GM23338 (cell line): Measurements from ENCODE around the gene KRT81.

ENCODE experiments used
- CREB1 ChIP-seq: fragments of 250-450 bp; sonication (Bioruptor Pico); IDR thresholded peaks from 2 replicates; pipeline ENCODE4 v1.5.0; 2020; ENCODE audit warnings: low read depth, mild to moderate bottlenecking, moderate library complexity
- EZH2 ChIP-seq: fragments of 200-600 bp; sonication (generic); IDR thresholded peaks from one replicate; pipeline ENCODE4 v1.8.0; 2017; ENCODE audit warnings: antibody characterized with exemption, mild to moderate bottlenecking, low read depth; ENCODE audit not compliant: unreplicated experiment
- EZH2phosphoT487 ChIP-seq: fragments of 200-600 bp; sonication (generic); IDR thresholded peaks from one replicate; pipeline ENCODE4 v1.8.1; 2018; ENCODE audit warnings: antibody characterized with exemption; ENCODE audit not compliant: unreplicated experiment
- POLR2AphosphoS5 ChIP-seq: IDR thresholded peaks from 2 replicates; pipeline ENCODE4 v1.6.1; 2016; ENCODE audit warnings: antibody characterized with exemption, low read depth
- TF ChIP-seq, protein P1 (sequence below), 2 experiments: fragments of 200-600 bp in 1 of 2; sonication (generic) in 1 of 2; conservative IDR thresholded peaks; 2 replicates each; pipeline versions ENCODE4 v1.5.1 to v1.6.1; 2016 to 2017; ENCODE audit warnings: antibody characterized with exemption in 2 of 2, low read depth in 2 of 2, mild to moderate bottlenecking in 2 of 2, moderate library complexity in 1 of 2

DNA sequence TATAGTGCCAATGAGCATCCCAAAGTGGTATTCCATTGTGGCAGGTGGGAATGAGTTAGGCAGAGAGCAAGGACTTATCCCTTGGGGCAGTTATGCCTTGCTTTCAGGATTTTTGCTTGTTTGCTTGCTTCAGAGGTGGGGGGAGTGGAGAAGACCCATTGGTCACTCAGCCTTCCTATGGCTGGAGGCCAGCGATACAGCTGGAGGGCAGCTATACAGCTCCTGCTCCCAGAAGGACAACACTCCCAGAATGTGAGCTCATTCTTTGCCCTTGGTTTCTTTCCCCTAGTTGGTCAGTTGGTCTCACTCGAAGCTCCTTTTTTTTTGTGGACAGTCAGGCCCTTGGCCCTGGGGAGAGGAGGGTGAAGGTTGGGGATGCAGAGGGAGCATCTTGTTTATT lies 15.4 kb upstream of the KRT81 start:
- TF ChIP-seq, protein P1, sequence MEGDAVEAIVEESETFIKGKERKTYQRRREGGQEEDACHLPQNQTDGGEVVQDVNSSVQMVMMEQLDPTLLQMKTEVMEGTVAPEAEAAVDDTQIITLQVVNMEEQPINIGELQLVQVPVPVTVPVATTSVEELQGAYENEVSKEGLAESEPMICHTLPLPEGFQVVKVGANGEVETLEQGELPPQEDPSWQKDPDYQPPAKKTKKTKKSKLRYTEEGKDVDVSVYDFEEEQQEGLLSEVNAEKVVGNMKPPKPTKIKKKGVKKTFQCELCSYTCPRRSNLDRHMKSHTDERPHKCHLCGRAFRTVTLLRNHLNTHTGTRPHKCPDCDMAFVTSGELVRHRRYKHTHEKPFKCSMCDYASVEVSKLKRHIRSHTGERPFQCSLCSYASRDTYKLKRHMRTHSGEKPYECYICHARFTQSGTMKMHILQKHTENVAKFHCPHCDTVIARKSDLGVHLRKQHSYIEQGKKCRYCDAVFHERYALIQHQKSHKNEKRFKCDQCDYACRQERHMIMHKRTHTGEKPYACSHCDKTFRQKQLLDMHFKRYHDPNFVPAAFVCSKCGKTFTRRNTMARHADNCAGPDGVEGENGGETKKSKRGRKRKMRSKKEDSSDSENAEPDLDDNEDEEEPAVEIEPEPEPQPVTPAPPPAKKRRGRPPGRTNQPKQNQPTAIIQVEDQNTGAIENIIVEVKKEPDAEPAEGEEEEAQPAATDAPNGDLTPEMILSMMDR (conservative IDR thresholded peaks at IDR 0.05; ENCODE audit: low read depth in 2 of 2) = no peak
- TF ChIP-seq EZH2 (no peak), EZH2phosphoT487 (no peak), CREB1 (CRISPR knock-in tag) (no peak), POLR2AphosphoS5 (no peak)
